Measurements from ENCODE around the gene OR52E4. TPM values are rescaled to one million over a fixed set of nuclear protein-coding genes. Genes with fewer than 3 reads are reported as not detected.

The OR52E4 gene
- not detected in 2 replicates for total RNA-seq (2012; rRNA removed)
- polyA plus RNA-seq (2012; rRNA removed) = not detected in 2 replicates
- polyA plus RNA-seq (2012; cell fraction: cytosol; rRNA removed) = not detected in 2 replicates
- not detected in 2 replicates for polyA plus RNA-seq (2012; cell fraction: nucleus; rRNA removed; ENCODE audit: low replicate concordance)
- Bru-seq, nascent RNA = not detected
- BruChase-seq, experiment 1, labeled RNA remaining after a 6-hour chase = not detected
- BruChase-seq, experiment 2, labeled RNA remaining after a 2-hour chase = not detected
- long read RNA-seq = 0 reads

DNA sequence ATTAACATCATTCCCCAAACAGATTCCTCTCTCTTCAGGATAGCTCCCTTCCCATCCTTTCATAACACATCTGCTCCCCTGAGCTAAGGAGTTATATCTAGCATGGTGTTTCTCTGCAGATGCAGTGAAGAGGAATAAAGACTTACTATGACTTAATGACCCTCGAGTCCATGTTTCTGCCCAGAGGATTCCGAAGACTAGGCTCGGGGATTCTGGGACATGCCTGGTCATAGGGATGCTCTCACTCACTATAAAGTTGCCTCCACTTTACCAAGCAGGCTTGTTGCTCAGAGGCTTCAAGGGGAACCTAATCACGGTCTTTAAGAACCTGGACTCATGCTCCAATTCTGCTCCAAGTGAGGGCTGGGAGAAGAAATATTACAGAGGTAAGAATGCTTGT lies at the start of gene OR52E4:
Gene OR52E4 (plus strand): TSS at position 301 of the 400 bp plus-strand sequence. CDS start 3,664 bp downstream, outside the sequence.
- H2BK20ac ChIP-seq (ENCODE audit: low read depth, low read length) = no peak within 1 kb of the TSS
- WGBS, 2 experiments (ENCODE audit: extremely low coverage in 2 of 2, insufficient read length in 1 of 2) = no CpG with 5 or more reads among the region's 4 CpGs
- no peaks in the 10 kb centered on the region for H3K4me1 ChIP-seq (ENCODE audit: control insufficient read depth, insufficient read depth, low read length)
- H3K36me3 ChIP-seq (ENCODE audit: control insufficient read depth, insufficient read depth, low read length) = no peaks in the 10 kb centered on the region
- no peak within 1 kb of the TSS for H3K56ac ChIP-seq (ENCODE audit: extremely low read depth, insufficient read depth, low read length)
- no peak within 1 kb of the TSS for H4K91ac ChIP-seq (ENCODE audit: insufficient read depth, low read depth, low read length)
- ChIA-PET POLR2A (ENCODE audit: unreplicated experiment) (no interaction called here), CTCF (no interaction called here)
- no peak within 1 kb of the TSS for H3K4me2 ChIP-seq (ENCODE audit: low read depth, low read length)
- H2BK15ac ChIP-seq (ENCODE audit: low read depth, low read length) = no peak within 1 kb of the TSS
- H2AK5ac ChIP-seq (ENCODE audit: low read depth, low read length) = no peak within 1 kb of the TSS
- in situ Hi-C loops (cut with MboI; ENCODE audit: low sequenced_read_pairs) = no loop called here
- H3K23ac ChIP-seq (ENCODE audit: low read depth, low read length) = no peak within 1 kb of the TSS
- TF ChIP-seq, protein P1, sequence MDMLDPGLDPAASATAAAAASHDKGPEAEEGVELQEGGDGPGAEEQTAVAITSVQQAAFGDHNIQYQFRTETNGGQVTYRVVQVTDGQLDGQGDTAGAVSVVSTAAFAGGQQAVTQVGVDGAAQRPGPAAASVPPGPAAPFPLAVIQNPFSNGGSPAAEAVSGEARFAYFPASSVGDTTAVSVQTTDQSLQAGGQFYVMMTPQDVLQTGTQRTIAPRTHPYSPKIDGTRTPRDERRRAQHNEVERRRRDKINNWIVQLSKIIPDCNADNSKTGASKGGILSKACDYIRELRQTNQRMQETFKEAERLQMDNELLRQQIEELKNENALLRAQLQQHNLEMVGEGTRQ (IDR thresholded peaks at IDR 0.05; ENCODE audit: low read depth, low read length) = no peak
- TF ChIP-seq MAFK (IDR thresholded peaks at IDR 0.05; ENCODE audit: low read depth, low read length) (no peak), FOS (IDR thresholded peaks at IDR 0.05; ENCODE audit: low read depth, low read length) (no peak), NFE2L2 (IDR thresholded peaks at IDR 0.05; ENCODE audit: low read depth, low read length) (no peak), CTCF (conservative IDR thresholded peaks at IDR 0.05; ENCODE audit: low read depth, low read length) (no peak), POLR2A (IDR thresholded peaks at IDR 0.05; ENCODE audit: low read depth, low read length) (no peak), MAZ (IDR thresholded peaks at IDR 0.05; ENCODE audit: borderline replicate concordance, low read depth, low read length) (no peak), BHLHE40 (IDR thresholded peaks at IDR 0.05; ENCODE audit: low read depth, low read length) (no peak), CEBPB (IDR thresholded peaks at IDR 0.05; ENCODE audit: low read depth, low read length) (no peak), CHD1 (IDR thresholded peaks at IDR 0.05; ENCODE audit: low read depth, low read length) (no peak), RCOR1 (IDR thresholded peaks at IDR 0.05; ENCODE audit: insufficient replicate concordance, low read length) (no peak), RAD21 (IDR thresholded peaks at IDR 0.05; ENCODE audit: low read length) (no peak), RFX5 (IDR thresholded peaks at IDR 0.05; ENCODE audit: low read depth, low read length) (no peak), ELK1 (IDR thresholded peaks at IDR 0.05; ENCODE audit: borderline replicate concordance, low read depth, low read length) (no peak), MXI1 (IDR thresholded peaks at IDR 0.05; ENCODE audit: borderline replicate concordance, low read depth, low read length) (no peak), SMC3 (IDR thresholded peaks at IDR 0.05; ENCODE audit: low read depth, low read length) (no peak)
- H3K9me1 ChIP-seq (ENCODE audit: insufficient read depth, low read length) = no peaks in the 10 kb centered on the region
- H2AK9ac ChIP-seq (replicated peaks; ENCODE audit: low read depth, low read length, poor library complexity) = no peak within 1 kb of the TSS
- H3K9ac ChIP-seq (ENCODE audit: low read depth, low read length) = no peak within 1 kb of the TSS
- no peaks in the 10 kb centered on the region for H3K79me1 ChIP-seq (ENCODE audit: low read depth in 1 of 2, low read length in 2 of 2)
- no peak within 1 kb of the TSS for H4K8ac ChIP-seq (ENCODE audit: low read depth in 2 of 2, low read length in 2 of 2)
- H3K27me3 ChIP-seq (ENCODE audit: control insufficient read depth, insufficient read depth, low read length) = no peaks in the 10 kb centered on the region
- no peak within 1 kb of the TSS for H2BK120ac ChIP-seq (ENCODE audit: low read depth, low read length)
- no peak within 1 kb of the TSS for H3K4ac ChIP-seq (ENCODE audit: low read depth, low read length)
- no peak within 1 kb of the TSS for H3K14ac ChIP-seq (replicated peaks; ENCODE audit: low read depth, low read length)
- no peaks in the 10 kb centered on the region for H4K20me1 ChIP-seq (ENCODE audit: insufficient read depth, low read length)
- H4K5ac ChIP-seq (ENCODE audit: low read depth, low read length) = no peak within 1 kb of the TSS
- no peak within 1 kb of the TSS for H2BK5ac ChIP-seq (ENCODE audit: low read depth, low read length, poor library complexity, severe bottlenecking)
- intact Hi-C loops (cut with micrococcal nuclease) = no loop called here
- H3K9me3 ChIP-seq (ENCODE audit: control insufficient read depth, insufficient read depth, low read length) = no peaks in the 10 kb centered on the region
- H2AFZ ChIP-seq (replicated peaks; ENCODE audit: low read length, poor library complexity) = no peak within 1 kb of the TSS
- no TSS peak for BruUV-seq (replicated peaks)
- H3K4me3 ChIP-seq (ENCODE audit: insufficient read depth, low read depth, low read length) = no peak within 1 kb of the TSS
- ATAC-seq (ENCODE audit: low read depth) = no peak
- dilution Hi-C loops (cut with HindIII; ENCODE audit: low sequenced_read_pairs, unreplicated experiment) = no loop called here
- DNase-seq = no peak
- H3K27ac ChIP-seq (ENCODE audit: insufficient read depth, low read length) = no peak within 1 kb of the TSS
- no peak within 1 kb of the TSS for H3K18ac ChIP-seq (ENCODE audit: low read depth, low read length)

All from IMR-90 (cell line).